ENCODE results near the gene ABCA2.

DNA sequence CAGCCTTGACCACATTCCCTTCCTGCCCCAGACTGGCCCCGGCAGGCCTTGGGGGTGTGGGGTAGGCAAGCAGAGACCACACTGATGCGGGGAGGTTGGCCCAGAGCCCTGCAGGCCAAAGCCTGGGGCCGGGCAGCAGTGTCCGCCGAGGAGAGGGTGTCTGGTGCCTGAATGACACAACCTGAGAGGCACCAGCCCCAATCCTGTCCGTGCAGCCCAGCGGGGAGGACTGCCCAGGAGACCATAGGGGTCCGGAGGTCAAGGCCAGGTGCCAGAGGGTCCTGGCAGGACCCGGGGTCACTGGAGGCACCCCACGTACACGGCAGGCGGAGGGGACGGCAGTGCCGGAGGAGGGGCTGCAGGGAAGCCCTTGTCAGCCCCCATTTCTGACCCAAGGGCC, 56.3 kb downstream of the ABCA2 start:
- TF ChIP-seq, protein P1, sequence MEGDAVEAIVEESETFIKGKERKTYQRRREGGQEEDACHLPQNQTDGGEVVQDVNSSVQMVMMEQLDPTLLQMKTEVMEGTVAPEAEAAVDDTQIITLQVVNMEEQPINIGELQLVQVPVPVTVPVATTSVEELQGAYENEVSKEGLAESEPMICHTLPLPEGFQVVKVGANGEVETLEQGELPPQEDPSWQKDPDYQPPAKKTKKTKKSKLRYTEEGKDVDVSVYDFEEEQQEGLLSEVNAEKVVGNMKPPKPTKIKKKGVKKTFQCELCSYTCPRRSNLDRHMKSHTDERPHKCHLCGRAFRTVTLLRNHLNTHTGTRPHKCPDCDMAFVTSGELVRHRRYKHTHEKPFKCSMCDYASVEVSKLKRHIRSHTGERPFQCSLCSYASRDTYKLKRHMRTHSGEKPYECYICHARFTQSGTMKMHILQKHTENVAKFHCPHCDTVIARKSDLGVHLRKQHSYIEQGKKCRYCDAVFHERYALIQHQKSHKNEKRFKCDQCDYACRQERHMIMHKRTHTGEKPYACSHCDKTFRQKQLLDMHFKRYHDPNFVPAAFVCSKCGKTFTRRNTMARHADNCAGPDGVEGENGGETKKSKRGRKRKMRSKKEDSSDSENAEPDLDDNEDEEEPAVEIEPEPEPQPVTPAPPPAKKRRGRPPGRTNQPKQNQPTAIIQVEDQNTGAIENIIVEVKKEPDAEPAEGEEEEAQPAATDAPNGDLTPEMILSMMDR (IDR thresholded peaks at IDR 0.05; ENCODE audit: low read length), result no peak
- TF ChIP-seq EZH2 (IDR thresholded peaks at IDR 0.05; ENCODE audit: borderline replicate concordance, low read length), result no peak
